HG02943 (cell line): ENCODE measurements around the gene HLA-C.
"Not testable (repeated sequence)": the region's sequence is repeated elsewhere in the genome, so short reads cannot be mapped to it uniquely, and the experiment has no call there.

Experiments used
- ATAC-seq: cut with Tn5 transposase; IDR thresholded peaks from one replicate; pipeline ENCODE4 v1.9.1; 2021; ENCODE audit warnings: mild to moderate bottlenecking, low read depth, moderate library complexity; ENCODE audit not compliant: unreplicated experiment

Gene HLA-C

GRCh38 chr6:31271641-31272357 is at the start of gene HLA-C:
TSS of gene HLA-C (minus strand) at chr6:31272092. CDS start at chr6:31272071, 21 bp downstream.
- ATAC-seq, result peak; percentile 74

- no peak for ATAC-seq
Observed at GRCh38 chr6:31321005-31321707, 49.3 kb upstream of the HLA-C start.

GRCh38 chr6:31317036-31317435 is 45.1 kb upstream of the HLA-C start:
- ATAC-seq, result no peak

- ATAC-seq, result no peak
Observed at GRCh38 chr6:31309641-31310040, 37.7 kb upstream of the HLA-C start.

GRCh38 chr6:31308845-31309175 is 36.9 kb upstream of the HLA-C start:
- no peak for ATAC-seq

- ATAC-seq, result no peak
Observed at GRCh38 chr6:31308050-31308844, 36.4 kb upstream of the HLA-C start.

GRCh38 chr6:31307669-31308049 is 35.8 kb upstream of the HLA-C start:
- ATAC-seq, result no peak

GRCh38 chr6:31305703-31306219 is 33.9 kb upstream of the HLA-C start:
- ATAC-seq, result no peak

GRCh38 chr6:31304683-31305082 is 32.8 kb upstream of the HLA-C start:
- ATAC-seq, result no peak

- no peak for ATAC-seq
Observed at GRCh38 chr6:31300797-31301196, 28.9 kb upstream of the HLA-C start.

- no peak for ATAC-seq
Observed at GRCh38 chr6:31299947-31300346, 28.1 kb upstream of the HLA-C start.

GRCh38 chr6:31299511-31299910 is 27.6 kb upstream of the HLA-C start:
- no peak for ATAC-seq

GRCh38 chr6:31294056-31294455 is 22.2 kb upstream of the HLA-C start:
- no peak for ATAC-seq

GRCh38 chr6:31293343-31293742 is 21.5 kb upstream of the HLA-C start:
- no peak for ATAC-seq

- no peak for ATAC-seq
Observed at GRCh38 chr6:31289788-31290187, 17.9 kb upstream of the HLA-C start.

GRCh38 chr6:31287619-31288018 is 15.7 kb upstream of the HLA-C start:
- ATAC-seq, result no peak

GRCh38 chr6:31285982-31286381 is 14.1 kb upstream of the HLA-C start:
- ATAC-seq, result no peak

GRCh38 chr6:31285486-31285885 is 13.6 kb upstream of the HLA-C start:
- no peak for ATAC-seq

GRCh38 chr6:31279647-31280046 is 7.8 kb upstream of the HLA-C start:
- ATAC-seq, result not testable (repeated sequence)

GRCh38 chr6:31272836-31273626 is 1.1 kb upstream of the HLA-C start:
- no peak for ATAC-seq
